Activated gamma-delta T cell treated with anti-CD3 and anti-CD28 coated beads, Interleukin-2, amount 50 U/mL, for 16 hours (primary cell): Measurements from ENCODE around the gene PKNOX2.

Experiments used
- DNase-seq: peaks from one replicate; pipeline ENCODE4 v3.0.0-alpha.2; 2020; ENCODE audit warnings: low read depth

PKNOX2 gene

DNA sequence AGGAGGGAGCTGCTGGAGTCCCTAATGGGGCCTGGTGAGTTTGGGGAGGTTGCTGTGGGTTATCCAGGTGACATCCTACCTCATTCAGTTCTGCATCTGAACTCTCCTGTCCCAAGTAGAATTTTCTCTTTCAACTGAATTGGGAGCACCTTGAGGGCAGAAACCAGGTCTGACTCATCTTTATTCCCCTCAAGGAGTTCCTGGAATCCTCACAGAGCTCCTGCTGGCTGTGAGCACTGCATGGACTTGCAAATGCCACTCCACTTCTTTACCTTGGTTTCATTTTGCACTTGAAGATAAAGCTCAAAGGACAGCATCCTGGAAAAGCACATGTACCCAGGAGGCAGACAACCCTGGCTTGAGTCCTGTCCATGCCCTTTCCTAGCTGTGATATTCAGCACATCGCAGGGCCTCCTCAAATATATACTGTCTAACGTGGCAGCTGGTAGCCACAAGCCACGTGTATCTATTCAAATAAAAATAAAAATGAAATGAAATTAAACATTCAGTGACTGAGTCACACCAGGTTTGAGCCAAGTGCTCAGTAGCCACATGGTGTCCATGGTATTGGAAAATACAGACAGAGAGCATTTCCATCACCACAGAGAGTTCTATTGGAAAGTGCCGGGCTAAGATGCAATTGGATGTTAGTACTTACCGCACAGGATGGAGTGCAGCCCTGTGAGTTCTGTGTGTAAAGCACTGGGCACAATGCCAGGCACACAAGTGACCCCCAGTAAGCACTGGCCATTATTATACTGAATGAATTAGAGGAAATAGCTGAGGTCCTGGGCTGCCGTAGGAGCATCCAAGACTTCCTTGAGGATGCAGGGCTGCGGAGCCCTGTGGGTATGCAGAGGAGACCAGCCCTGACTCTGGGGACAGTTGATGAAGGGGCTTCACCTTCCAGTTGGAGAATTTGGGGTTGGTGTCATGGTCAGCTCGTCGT, 149.0 kb downstream of the PKNOX2 start:
- no peak for DNase-seq

DNA sequence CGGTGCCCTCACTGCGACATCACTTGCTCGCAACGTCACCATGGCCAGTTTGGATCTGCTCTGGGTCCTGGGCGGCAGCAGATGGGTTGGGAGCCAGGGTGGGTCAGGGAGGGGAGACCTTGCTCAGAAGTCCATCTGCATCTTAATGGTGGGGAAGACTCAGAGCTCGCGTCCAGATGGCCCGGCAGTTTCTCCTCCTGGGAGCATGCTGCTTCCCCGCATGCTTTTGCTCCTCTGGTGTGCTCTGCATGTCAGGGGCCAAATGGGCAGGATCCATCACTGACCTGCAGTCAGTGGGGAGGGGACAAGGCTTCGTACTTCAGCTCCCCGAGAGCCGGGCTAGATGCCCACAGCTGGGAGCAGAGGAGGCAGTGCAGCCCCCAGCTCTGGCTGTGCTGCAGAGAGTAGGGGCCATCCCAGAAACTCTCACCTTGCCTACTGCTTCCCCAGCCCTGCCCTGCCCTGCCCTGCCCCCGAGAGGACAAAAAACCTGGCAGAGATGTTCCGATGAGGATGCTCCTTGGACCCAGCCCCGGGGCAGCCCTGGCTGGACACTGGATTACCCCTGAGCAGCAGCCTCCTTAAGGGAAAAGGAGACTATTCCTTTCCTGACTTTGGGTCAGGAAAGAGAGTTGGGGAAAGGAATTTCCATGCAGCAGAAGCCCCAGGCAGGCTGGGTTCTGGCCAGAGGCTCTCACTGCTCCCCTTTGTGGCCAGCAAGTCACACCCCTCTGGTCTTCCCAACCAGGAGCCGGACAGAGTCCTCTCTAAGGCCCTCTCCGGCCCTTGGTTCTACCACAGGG, 149.9 kb downstream of the PKNOX2 start:
- DNase-seq, result no peak

DNA sequence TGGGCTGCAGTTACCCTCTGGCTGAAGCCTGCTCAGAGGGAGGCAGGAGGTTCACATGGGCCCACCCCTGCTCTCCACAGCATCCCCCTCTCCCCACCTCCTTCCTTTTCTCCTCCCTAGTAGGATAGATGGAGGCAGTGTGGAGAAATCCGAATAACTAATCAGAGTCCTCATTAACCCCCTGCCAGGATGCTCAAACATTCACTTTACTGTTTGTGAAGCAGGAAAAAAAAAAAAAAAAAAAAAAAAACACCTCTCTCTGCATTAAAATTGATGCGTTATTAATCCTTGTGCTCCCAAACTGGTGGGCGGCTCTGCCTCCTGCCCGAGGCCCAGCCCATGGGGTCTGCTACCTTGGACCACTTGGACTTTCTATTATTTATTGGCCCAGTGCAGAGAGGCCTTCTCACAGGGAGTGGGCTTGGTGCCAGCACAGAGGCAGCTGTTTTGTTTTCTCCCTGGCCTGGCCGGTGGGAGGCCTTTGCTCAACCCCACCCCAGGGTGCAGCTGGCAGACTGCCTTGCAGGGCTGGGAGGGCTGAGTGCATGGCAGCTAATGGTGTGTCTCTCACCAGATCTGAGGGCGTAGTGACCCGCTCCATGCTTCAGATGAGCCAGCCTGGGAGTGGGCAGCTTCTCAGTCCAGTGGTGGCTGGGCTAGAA, 150.7 kb downstream of the PKNOX2 start:
- no peak for DNase-seq

DNA sequence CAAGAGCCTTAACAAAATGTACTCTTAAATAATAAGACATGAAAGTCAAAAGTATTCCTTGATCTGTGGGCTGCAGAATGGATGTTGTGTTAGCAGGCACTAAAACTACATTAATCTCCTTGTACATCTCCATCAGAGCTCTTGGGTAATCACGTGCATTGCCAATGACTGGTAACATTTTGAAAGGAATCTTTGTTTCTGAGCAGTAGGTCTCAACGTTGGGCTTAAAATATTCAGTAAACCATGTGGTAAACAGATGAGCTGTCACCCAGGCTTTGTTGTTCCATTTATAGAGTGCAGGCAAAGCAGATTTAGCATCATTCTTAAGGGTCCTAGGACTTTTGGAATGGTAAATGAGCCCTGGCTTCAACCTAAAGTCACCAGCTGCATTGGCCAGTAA, 152.9 kb downstream of the PKNOX2 start:
- DNase-seq, result no peak

DNA sequence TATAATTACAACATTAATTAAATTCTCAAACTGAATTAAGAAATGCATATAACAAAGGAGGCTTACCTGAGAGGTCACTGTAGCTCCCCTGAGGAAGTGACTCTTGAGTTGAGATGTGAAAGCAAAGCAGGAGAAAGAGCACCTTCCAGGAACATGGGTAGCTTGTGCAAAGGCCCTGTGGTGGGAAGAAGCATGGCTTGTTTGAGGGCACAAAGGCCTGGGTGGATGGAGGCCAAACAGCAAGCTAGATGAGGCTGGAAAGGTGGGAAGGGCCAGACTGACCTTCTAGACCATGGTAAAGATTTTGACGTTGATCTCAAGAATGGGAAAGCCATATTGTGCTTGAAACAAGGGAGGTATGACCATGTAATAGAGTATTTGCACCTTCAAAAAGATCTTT, 155.1 kb downstream of the PKNOX2 start:
- DNase-seq, result no peak

DNA sequence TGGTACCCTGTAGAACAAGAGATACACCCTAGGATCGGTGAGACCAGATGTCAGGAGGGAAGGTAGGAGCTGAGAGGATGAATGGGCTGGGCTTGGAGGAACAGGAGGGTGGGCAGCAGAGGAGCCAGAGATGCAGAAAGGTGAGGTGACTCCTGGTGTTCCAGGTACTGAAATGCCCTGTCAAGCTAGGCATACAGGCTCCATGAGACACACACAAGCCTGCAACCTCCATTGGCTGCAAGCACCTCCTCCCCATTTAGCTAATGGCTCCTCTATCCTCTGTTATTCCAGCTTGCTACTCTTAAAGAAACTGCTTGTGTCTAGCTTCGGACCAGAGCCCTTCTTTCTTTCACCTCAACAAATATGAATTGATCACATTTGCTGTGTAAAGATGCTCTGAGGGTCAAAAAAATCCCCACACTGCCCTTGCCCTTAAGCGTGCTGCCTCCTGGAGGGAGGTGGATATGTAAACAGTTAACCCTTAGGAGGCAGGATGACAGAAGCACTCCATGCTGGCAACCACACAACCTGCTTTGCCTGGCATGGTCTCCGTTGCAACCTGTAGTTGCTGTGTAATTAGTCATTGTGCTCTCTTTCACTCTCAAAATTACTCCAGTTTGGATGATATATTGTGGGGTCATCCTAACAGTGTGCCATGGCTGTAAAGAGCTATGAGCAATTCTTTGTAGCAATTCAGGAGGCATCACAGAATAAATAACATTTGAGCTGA, 156.0 kb downstream of the PKNOX2 start:
- no peak for DNase-seq

DNA sequence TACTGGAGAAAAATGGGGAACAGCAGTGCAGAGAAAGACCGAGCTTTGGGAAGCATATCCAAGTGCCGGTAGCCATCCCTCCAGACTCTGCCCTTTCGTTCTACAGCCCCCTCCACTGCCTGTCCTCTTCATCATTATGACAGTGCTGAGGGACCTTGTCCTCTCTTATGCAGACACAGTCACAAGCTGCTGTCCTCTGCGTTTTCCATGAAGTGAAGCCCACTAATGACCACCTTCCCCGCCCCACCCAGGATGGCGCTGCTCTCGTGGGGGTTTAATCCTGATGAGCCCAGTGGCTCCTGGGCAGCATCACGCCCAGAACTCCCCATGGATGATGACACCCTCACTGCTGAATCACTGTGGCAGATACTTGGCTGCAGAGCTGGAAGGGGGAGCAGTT, 157.7 kb downstream of the PKNOX2 start:
- no peak for DNase-seq

DNA sequence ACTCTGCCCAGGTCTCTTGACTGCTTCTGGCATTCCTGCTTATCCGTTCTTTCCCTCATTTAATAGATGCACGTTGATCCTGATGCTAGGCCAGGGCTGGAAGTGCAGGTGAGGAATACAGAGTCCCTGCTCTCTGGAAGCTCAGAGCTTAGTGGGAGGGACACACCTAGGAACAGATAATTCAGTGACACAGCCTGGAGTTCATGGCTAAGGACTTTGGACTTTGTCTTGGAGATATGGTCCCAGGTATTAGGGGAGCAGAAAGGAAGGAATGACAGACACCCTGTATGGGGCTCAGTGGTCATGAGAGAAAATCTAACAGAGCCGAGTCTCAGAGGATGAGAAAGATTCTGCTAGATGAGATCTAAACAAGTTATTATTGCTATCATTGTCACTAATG, 160.6 kb downstream of the PKNOX2 start:
- DNase-seq, result no peak

DNA sequence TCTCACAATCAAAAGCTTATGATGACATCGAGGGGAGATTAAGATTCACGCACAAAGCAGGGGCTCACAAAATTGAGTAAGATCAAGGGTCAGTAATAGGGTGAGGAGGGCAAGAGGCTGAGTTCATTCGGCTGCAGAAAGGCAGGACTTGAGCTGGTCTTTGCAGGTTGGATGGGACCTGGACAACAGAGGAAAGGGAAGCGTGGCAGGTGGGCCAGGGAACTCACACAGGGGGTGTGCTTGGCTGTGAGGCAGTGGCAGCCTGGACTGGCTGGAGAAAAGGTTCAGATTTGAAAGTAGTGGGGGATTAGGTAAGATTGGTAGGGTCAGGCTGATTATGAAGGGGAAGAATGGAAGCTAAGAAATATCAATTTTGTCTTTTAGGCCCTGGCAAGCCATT, 161.6 kb downstream of the PKNOX2 start:
- DNase-seq, result no peak

DNA sequence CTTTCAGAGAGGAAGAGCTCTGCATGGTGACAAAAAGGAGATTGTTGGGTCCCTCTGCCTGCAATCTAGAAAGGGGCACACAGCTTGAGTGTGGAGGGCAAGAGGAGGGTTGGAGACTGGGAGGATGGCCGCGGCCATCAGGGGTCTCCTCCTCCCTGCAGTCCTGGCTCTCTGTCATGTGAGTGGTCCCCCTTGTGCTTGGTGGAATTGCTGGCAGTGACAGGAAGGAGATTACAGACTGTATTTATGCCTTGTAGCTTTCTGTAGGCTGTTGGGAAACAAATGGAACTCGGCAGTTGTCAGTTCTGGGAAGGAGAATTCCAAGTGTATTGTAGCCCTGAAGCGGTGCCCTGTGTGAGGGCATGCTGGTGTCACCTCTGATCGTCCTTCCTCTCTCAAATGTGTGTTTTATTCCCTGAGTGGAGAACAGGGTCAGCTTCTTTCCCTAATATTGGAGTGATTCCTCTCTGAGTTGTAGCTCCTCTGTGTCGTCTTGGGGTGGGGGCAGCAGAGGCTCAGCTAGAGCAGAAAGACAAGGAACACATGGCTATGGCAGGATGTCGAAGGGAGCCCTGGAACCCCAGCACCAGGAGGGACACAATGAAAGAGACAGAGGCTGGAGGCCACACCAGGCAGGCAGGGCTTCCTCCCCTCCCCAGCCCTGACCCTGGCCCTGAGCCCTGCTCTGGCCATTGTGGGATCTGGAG, 163.1 kb downstream of the PKNOX2 start:
- no peak for DNase-seq

DNA sequence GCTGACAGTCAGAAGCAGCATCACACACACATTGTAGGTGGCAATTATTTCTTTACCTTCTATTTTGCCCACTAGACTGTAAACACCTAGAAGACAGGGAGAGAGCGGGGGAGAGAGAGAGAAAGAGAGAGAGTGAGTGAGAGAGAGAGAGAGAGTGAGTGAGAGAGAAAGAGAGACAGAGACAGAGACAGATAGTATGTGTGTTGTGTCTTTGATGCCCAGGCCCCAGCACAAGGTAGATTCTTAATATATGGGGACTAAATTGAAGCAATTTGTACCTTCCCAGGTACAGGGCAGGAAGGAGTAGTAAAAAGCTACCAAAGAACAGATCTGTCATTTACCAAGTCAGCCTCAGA, 163.7 kb downstream of the PKNOX2 start:
- DNase-seq, result no peak

DNA sequence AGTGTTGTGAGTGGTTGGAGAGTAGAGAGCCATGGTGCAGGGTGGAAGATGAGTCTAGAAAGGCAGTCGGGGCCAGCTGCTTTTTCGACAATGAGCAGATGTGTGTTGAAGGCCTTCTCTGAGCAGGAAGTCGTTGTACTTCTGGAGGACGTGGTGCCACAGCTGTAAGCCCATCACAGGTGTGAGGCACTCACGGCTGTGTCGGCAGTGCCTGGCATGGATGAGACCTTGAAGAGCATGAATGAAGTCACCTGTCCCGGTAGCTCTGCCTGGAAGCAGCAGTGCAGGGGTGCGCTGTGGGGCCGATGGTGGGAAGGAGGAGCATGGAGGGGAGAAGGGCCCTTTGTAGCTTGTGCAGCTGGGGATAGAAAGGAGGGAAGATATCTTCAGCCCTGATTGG, 165.2 kb downstream of the PKNOX2 start:
- no peak for DNase-seq

DNA sequence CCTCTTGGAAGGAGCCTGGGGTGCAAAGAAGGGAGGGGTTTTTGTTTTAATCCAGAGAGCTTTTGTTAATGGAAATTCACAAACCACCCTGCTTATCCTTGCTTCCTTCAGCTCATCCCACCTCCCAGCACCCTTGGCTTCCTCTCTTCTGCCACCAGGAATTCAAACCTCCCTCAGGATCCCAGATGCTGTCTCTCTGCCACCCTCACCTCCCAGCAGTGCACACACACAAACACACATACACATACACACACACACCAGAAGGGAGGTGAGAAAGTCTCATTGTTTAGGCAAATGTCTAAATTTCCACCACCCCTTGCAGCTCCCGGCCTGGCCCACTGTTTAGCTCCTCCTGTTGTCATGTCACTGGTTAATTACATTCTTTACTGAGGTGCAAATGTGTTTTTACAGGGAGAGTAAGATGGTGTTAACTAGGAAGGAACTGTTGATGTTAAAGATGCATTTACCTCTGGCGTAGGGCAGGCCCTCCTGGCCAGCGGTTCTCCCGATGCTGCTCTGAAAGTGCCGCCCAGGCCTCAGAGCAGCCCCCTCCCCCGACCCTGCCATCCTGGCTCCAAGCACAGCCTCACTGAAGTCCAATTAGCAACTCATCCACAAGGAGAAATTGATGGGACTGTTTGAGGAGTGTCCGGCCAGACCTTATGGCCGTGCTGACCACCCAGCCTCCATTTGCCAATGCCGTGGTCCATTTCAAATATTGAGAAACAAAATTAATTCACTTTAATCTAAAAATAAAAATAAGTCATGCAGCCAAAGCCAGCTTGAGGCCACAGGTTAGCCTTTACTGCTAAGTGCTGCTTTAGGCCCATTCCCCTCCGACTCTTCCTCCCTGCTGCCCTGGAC, 166.1 kb downstream of the PKNOX2 start:
- no peak for DNase-seq

DNA sequence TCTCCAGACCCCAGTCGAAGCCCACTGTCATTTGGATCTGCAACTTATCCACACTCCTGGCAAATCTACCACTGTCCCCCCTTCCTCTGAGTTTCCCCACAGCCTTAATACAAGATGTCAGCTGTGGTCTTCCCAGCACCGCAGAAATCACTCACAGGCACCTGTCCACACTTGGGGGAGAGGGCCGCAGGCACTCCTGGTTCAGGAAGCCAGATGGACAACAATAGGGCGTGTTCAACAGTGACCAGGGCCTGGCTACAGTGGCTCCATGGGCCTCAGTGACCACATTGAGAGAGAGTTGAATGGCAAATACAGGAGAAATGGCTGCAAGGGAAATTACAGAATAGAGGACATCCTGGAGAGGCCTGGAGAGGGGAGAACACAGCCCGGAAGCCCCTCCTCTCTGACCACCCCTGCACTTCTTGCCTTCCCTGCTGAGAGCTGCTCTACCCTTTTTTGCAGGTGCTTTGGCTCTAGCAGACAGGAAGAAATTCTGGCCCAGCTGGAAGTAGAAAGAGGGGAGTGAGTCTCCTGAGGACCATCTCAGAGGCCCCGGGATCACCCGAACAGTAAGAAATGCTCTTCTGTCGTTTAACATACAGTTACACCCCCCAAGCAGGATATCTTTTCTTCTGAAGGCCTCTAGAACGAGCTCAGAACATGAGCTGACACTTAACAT, 166.9 kb downstream of the PKNOX2 start:
- no peak for DNase-seq

DNA sequence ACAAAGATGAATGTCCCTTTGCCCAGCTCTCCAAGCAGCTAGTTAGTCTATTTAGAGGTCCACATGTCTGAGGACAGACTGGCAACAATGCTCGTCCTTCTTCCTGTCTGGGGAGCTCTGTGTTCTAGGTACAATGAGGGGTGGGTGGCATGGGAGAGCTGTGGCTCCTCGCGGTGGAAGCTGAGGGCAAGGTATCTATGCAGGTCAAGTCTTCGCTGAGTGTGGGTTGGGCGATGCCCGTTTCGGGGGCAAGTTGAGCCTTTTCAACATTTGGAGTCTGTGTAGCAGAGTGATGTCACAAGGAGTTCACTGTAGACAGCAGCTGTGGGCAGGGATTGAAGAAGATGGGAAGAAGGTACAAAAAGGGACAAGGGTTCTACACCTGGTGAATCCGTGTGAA, 168.3 kb downstream of the PKNOX2 start:
- DNase-seq, result no peak

DNA sequence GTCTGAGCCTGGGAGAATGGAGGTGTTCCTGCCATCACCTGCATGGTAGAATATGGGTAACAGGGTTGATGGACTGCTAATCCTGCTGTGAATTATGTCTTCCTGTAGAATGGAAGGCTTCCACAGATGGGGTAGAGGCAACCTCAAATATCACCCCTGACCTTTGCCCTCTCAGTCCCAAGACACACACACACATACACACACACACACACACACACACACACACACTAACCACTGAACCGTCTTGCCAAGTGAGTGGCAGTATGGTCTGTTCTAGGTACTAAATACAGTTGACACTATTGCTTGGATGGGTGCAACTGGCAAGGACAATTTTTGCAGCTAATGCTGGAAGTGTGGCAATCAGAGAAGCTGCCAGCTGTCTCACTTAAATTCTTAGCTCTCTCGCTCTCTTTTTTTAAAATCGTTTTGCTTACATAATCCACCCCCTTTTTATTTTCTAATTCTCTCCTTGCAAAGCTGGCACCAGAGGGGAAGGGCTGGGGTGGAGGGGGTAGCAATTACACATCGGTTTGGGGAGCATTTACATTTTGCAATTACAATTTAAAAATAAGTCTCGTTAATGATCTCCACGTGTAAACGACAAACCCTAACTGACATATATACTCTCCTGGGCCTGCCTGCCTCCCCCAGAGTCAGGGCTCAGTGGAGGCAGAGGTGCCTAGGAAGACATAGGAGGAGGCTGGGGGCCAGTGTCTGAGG, 169.0 kb downstream of the PKNOX2 start:
- no peak for DNase-seq

DNA sequence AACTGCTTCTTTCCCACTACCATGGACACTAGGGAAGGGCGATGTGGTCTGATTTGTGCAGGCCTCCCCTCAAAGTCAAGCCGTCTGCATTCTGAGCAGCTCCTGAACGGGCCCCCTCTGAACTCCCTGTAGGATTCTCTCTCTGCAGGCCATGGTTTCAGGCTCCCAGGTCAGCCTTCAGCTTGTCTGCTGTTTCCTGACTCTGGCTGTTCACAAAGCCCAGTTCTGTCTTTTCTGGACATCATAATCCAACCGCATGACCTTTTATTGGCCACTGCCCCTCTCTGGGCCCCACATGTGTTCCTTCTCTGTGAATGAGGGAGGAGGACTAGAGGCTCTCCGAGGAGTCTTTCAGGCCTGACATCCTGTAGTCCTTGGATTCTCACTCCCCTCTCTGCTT, 170.6 kb downstream of the PKNOX2 start:
- no peak for DNase-seq

DNA sequence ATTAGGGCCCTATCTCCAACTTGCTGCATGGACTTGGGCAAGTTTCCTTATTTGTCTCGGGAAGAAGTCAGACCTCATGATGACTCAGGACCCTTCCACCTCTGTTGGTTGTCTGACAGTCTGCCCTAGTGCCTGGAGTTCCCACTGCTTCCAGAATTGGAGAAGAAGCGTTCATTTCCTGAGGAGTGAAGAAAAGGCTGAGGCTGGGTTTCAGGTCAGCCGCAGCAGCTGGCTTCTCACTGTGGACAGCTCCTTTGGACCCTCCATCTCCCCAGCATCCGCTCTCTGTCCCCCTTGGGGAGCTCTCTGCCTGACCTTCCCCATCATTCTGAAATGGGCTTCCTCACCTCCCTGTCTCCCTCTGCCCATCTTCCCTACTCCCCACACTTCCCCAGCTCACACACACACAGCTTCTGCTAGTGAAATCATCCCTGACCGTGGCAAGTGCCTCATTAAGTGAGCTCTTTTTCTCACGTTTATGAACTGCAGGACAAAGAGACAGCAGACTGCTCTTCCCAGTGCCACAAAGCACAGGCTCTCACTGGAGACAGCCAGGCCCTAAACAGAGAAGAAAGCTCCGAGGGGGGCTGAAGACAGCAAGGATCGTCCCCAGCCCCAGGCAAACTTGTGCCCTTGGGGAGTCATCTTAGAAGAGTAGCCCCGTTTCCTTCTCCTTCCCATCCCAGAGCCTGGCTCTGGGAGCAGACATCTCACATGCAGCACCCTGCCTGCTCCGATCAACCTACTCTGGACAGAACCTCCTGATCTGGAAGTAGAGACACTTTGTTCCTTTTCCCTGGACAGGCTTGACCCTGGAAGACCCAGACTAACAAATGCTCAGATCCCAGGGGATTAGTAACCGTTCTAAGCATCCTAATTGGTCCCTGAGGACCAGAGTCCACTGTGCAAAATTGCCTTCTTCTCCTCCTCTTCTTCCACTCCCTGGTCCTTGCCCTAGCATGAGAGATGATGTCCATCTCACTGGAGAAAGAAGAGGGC, 173.6 kb downstream of the PKNOX2 start:
- no peak for DNase-seq
